AG10803 (cell line): ENCODE measurements around the gene AQP3.

Experiments used
- DNase-seq: peaks from one replicate; pipeline ENCODE4 v3.0.0; 2010; ENCODE audit warnings: low read depth
- H3K4me3 ChIP-seq: 2 replicates; pipeline ENCODE4 v1.5.1; 2011; ENCODE audit warnings: mild to moderate bottlenecking, low read length, control low read depth
- CTCF ChIP-seq: conservative IDR thresholded peaks from 2 replicates; pipeline ENCODE4 v1.5.1; 2011; ENCODE audit warnings: mild to moderate bottlenecking, low read length, control low read depth, inconsistent platforms

AQP3 gene

GRCh38 chr9:33453999-33454660 is 6.7 kb upstream of the AQP3 start:
- no peak overlapping the region for H3K4me3 ChIP-seq
- DNase-seq: no peak
- no peak for TF ChIP-seq CTCF

GRCh38 chr9:33453286-33453860 is 6.0 kb upstream of the AQP3 start:
- no peak for DNase-seq
- H3K4me3 ChIP-seq: no peak overlapping the region
- TF ChIP-seq CTCF: no peak

GRCh38 chr9:33452828-33453271 is 5.5 kb upstream of the AQP3 start:
- peak; percentile 60 for DNase-seq
- peak; percentile 65 for TF ChIP-seq CTCF
- no peak overlapping the region for H3K4me3 ChIP-seq

GRCh38 chr9:33450621-33451146 is 3.3 kb upstream of the AQP3 start:
- no peak for TF ChIP-seq CTCF
- no peak overlapping the region for H3K4me3 ChIP-seq
- DNase-seq: no peak

- H3K4me3 ChIP-seq: no peak overlapping the region
- TF ChIP-seq CTCF: no peak
- DNase-seq: no peak
These were observed 2.3 kb upstream of the AQP3 start for GRCh38 chr9:33449715-33450114.

- H3K4me3 ChIP-seq: peak overlapping the region; percentile 37
- DNase-seq: no peak
- no peak for TF ChIP-seq CTCF
These were observed 583 bp upstream of the AQP3 start for GRCh38 chr9:33447799-33448553.
